ENCODE results near the gene PASK.
"Not testable (repeated sequence)": the region's sequence is repeated elsewhere in the genome, so short reads cannot be mapped to it uniquely, and the experiment has no call there.

The PASK gene

DNA sequence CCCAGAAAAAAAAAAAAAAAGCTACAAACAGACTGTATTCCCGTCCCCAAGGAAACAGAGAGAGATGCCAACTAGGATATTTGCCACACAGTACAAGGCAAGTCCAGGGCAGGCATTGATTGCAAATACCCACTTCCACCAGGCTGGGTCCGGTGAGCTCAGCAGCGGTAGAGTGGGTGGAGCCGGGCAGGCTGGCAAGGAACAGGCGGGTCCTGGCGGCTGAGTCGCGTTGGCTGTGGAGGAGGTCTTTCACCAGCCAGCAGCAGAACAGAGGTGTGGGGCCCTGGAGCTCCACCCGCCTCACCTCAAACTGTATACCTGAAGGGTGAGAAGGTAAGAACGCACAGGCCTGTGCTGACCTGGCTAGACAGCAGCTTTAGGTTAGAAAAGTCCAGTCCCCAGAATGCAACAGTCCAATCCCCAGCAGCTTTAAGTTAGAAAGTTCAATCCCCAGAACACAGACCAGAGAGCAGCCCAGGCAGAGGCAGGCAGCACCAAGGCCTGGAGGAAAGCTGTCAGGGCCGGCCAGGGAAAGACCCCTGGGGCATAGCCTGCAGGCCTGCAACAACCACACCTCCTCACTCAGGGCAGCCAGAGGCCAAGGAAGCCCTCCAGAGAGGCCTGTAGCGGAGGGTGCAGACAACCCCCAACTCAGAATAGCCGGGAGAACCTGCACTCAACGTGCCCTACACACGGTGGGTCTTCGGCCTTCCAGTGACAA, 25.3 kb downstream of the PASK start:
- peak; percentile 66 for DNase-seq

DNA sequence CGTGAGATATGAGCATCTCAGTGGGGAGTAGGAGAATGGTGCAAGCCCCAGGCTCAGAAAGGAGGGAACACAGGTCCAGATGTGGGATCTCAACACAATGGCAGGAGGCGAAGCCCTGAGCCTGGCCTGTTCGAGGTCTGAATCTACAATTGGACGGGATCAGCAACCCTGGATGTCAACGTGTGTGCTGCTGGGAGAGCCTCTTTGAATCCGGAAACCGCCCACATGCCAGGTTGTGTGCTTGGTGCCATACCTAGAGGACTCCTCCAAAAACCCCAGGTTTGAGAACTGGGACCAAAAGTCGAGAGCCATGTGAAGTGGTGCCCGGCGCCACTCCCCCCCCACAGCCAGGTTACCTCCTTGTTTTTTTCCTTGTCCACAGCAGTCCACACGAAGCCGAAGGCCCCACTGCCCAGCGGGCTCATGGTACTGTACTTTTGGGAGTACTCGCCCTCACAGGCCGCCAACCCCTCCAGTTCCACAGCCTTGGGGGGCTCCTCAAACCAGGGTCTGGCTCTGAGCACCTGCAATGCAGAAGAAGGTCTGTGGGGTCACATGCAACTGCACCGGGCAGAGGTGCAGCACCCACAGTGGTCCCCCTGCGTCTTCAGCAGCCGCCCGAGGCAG, 26.8 kb downstream of the PASK start:
- DNase-seq: no peak

DNA sequence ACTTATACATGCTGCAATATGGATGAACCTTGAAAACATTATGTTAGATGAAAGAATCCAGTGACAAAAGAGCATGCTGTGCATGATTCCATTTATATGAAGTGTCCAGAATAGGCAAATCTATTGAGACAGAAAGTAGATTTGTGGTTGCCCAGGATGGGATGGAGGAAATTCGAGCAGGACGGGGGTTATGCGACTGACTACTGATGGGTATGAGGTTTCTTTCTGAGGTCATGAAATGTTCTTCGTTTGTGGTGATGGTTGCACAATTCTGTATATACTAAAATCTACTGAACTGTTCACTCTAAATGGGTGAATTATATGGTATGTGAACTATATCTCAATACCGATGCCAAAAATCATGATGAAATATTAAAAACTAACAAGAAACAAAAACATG, 28.3 kb downstream of the PASK start:
- DNase-seq: no peak

DNA sequence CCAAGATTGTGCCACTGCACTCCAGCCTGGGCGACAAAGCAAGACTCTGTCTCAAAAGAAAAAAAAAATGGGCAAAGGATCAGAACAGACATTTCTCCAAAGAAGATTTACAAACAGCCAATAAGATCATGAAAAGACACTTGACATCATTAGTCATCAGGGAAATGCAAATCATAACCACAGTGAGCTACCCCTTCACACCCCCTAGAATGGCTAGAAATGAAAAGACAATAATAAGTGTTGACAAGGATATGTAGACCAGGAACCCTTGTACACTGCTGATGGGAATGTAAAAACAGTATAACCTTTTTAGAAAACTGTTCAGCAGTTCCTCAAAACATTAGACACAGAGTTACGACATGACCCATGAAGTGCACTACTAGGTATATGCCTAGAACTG, 28.8 kb downstream of the PASK start:
- no peak for DNase-seq

- no peak for DNase-seq
Measured at GRCh38 chr2:241118737-241119505, 30.4 kb downstream of the PASK start.

DNA sequence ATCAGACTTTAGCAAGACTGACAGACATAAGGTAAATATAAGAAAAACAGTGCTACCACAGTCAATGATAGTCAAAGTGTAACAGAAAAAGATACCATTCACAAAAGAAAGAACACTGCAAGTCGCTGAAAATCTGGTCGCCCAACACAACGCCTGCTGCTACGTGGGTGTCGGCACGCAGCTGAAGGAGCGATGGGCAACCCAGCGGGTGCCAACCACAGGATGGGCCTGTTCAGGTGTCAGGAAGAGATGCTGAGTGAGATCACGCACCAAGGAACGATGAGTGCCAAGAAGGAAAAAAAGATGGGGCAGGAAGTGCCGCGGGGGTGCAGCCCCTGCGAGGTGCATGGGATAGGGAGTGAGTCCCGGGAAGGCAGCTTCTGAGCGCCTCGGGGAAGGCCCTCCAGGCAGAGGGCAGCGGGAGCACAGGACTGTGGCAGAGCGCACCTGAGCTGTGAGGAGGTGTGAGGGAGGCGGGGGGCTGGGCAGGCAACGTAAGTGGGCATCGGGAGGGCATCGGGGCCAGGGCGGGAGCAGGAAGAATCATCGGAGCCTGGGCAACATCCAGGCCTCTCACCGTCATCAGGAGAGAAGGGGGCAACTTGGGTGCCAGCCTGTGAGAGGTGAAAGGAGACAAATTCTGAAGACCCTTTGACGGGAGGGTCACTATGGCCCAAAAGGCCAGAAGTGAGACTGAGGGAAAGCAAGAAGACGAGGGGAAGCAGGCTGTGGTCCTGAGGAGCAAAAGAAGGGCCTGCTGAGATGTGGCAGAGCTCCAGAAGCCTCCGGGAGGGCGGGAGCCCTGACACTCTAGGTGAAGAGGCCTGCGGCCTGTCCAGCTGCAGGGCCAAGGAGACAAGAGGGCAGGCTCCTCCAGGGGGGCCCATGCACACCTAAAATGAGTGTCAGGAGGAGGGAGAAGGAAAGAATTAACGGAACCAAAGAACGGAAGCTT, 32.4 kb downstream of the PASK start:
- no peak for DNase-seq

- DNase-seq: no peak
Measured at GRCh38 chr2:241115361-241115760, 33.9 kb downstream of the PASK start.

GRCh38 chr2:241114836-241115235, 34.4 kb downstream of the PASK start:
- DNase-seq: no peak

DNA sequence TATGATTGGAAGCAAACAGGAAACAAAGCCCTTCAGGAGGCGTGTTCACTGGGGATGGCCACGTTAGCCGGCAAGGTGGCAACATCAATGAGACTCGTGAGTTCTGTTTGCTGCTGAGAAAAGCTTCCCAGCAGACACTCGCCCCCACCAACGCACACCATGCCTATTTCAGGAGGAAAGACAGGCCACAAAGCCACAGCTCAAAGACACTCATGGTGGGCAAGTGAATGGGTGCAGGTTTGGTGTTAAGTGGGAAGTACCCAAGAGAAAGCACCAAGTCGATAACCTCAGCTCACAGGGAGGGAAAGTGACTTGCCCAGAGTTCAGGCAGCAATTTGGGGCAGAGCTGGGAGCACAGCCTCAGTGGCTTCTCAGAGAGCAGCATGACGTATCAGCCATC, 36.7 kb downstream of the PASK start:
- peak; percentile 66 for DNase-seq

DNA sequence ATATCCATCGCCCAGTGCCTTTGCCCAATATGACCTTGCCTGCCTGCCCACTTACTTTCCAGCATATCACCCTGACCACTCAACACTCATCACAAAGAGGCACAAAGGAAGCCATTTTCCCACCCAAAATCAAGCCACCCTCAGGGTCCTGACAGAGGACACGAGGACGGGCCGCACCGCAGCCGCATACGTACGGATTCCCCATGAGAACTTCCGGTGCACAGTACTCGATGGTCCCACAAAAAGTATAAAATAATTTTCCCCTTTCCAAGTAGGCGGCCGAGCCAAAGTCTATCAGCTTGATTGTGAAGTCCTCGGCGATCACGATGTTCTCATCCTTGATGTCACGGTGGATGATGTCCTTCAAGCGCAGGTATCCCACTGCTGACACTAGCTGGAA, 37.2 kb downstream of the PASK start:
- DNase-seq: no peak

DNA sequence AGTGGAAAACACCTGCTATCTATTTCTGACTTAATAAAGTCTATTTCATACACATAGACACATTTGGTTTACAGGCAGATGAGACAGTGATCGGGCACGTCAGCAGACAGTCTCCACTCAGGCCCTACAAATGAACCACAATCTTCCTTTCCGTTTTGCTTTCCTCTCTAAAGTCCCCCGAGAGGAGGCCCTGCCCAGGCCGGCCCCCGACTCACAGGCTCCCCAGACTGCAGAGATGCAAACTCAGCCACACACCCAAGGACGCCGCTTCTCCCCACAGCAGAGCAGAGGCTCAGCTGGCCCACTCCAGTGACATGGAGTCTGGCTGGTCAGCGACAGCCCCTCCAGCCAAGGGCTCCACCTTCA, 37.8 kb downstream of the PASK start:
- peak; percentile 46 for DNase-seq

GRCh38 chr2:241110607-241111439, 38.4 kb downstream of the PASK start:
- DNase-seq: no peak

GRCh38 chr2:241110089-241110606, 39.1 kb downstream of the PASK start:
- no peak for DNase-seq

GRCh38 chr2:241109210-241110088, 39.8 kb downstream of the PASK start:
- DNase-seq: no peak

DNA sequence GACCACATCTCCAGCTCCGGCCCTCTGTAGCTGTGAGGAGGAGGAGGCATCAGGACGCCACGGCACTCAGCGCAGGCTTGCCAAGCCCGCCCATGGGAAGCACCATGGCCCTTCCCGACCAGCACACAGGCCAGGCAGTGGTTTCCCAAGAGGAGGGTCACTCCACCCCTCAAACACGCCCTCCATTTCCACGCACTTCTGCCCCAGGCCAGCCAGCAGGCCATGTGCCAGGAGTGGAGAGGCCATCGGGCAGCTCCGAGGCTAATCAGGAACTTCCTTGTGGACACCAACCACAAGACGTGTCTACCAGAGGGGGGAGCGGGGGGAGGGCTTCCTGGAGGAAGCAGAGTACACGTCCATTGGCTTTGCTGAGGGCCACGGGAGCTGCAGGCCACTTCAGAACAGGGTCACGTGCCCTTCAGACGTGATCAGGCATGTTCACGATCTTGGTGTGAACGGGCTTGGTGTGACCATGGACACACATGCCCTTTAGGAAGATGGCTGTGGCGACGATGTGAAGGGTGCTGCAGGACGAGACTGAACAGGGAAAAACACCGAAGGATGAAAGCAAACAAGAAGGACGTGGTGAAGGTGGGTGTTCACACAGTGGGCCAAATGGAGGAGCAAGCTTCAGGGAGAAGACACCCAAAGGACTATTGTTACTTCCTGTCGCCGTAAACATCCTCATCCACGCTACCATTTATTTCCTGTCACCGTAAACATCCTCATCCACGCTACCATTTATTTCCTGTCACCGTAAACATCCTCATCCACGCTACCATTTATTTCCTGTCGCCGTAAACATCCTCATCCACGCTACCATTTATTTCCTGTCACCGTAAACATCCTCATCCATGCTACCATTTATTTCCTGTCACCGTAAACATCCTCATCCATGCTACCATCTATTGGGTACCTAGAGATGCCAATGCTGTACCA, 40.7 kb downstream of the PASK start:
- DNase-seq: peak; percentile 58

DNA sequence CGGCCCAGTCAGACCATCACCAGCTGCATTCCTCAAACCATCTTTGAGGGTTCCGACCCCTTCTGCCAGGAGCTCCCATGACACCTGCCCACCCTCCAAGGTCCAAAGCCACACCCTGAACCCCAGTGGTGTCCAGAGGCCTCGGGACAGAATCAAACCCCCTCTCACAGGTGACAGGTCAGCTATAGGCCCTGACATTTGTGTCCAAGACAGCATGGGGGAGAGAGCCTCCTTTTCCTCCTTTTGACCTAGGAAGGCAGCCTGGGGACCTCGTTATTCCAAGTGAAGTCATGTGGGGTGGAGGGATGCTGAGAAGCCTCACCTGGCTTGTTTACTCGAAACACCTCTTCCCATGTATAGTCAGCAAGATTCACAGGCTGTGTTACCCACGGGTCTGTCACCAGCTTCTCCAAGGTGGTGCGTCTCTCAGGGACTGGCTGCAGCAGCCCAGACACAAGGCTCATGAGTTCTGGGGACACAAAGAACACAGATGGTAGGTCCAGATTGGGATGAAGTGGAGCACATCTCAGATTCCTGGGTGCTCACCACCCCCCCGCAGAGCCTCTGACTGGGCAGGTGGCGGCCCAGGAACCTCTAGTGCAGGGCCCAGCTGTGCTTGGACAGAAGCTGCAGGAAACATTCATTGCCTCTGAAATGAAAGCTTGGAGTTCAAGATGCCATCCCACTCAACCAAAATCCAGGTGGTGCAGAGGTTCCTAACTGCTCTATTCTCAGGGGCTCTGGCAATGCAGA, 42.1 kb downstream of the PASK start:
- no peak for DNase-seq

GRCh38 chr2:241105641-241106040, 43.6 kb downstream of the PASK start:
- no peak for DNase-seq

DNA sequence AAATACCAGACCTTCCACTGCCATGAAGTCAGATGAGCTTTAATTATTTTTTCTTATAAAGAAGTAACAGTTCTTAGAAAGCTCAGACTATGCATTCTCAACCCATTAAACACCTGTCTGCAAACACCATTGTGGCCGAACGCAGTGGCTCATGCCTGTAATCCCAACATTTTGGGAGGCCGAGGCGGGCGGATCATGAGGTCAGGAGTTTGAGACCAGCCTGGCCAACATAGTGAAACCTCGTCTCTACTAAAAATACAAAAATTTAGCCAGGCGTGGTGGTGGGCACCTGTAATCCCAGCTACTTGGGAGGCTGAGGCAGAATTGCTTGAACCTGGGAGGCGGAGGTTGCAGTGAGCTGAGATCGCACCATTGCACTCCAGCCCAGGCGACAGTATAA, 44.7 kb downstream of the PASK start:
- not testable (repeated sequence) for DNase-seq

- DNase-seq: no peak
Measured at GRCh38 chr2:241103176-241103595, 46.1 kb downstream of the PASK start.

All from CD4-positive, alpha-beta T cell treated with Interleukin-21 for 1 hour (primary cell).